GM19238 (cell line): Measurements from ENCODE around the gene EEFSEC.

Experiments used
- DNase-seq: peaks from one replicate; pipeline ENCODE4 v3.0.0; 2011; ENCODE audit warnings: low spot score; ENCODE audit not compliant: insufficient read length

EEFSEC gene, protein sequence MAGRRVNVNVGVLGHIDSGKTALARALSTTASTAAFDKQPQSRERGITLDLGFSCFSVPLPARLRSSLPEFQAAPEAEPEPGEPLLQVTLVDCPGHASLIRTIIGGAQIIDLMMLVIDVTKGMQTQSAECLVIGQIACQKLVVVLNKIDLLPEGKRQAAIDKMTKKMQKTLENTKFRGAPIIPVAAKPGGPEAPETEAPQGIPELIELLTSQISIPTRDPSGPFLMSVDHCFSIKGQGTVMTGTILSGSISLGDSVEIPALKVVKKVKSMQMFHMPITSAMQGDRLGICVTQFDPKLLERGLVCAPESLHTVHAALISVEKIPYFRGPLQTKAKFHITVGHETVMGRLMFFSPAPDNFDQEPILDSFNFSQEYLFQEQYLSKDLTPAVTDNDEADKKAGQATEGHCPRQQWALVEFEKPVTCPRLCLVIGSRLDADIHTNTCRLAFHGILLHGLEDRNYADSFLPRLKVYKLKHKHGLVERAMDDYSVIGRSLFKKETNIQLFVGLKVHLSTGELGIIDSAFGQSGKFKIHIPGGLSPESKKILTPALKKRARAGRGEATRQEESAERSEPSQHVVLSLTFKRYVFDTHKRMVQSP

DNA sequence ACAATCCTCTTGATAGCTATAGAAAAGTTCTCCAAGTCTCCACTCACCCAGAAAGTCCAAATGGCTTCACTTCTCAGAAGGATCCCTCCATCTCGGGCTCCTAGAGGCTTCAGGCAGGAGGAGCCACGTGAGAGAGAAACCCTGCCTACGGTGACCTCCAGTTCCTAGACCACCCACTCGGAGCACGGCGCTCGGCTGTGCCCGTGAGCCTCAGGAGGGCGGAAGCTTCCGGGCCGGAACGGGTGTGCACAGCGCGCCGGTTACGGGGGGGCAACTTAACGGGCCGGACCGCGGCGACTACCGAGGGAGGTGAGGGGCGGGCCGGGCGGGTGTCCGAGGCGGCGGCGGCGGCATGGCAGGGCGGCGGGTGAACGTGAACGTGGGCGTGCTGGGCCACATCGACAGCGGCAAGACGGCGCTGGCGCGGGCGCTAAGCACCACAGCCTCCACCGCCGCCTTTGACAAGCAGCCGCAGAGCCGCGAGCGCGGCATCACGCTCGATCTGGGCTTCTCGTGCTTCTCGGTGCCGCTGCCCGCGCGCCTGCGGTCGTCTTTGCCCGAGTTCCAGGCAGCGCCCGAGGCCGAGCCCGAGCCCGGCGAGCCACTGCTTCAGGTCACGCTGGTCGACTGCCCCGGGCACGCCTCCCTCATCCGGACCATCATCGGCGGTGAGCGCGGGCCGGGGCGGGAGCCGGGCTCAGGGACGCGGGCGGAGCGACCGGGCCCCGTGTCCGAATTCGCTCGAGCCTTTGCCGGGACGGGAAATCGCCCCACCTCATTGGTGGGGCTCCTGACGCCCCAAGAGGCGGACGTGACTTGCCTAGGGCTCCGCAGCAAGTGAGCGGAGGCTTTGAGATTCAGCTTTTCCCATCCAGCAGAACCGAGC is at the start of gene EEFSEC:
EEFSEC (plus strand) TSS at position 326 of the 886 bp plus-strand sequence; CDS start at position 353, 27 bp downstream.
- DNase-seq, result peak; percentile 81

DNA sequence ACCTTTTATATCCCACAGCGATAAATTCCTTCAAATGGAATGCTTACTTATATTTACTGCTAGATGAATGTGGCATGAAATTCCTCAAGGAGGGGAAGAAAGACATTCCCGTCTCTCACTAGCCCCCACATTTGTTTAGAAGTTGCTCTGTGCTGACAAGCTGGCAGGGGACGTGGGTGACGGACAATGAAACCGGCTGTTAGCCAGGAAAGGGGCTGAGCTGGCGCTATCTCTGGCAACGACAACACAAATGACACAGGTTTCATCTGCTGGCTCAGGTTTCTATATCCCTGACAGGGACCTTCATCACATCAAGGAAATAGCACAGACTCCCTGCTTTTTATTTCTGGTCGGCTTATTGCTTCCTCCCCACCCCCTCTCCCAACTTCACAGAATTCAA is 45.4 kb upstream of the EEFSEC start:
- DNase-seq, result no peak

DNA sequence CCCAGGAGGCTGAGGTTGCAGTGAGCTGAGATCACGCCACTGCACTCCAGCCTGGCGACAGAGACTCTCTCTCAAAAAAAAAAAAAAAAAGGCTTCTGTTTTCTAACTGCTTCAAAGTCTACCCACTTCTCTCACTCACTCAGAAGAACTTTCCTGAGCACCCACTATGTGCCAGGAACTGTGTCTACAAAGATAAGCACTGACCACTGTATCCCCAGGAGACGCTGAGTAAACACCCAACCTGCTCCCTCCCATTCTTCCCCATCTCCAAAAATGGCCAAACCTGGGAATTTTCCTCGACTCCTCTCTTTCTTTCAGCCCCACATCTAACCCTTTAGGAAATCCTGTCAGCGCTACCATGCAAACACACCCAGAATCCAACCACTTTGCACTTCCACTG is 42.1 kb upstream of the EEFSEC start:
- no peak for DNase-seq

DNA sequence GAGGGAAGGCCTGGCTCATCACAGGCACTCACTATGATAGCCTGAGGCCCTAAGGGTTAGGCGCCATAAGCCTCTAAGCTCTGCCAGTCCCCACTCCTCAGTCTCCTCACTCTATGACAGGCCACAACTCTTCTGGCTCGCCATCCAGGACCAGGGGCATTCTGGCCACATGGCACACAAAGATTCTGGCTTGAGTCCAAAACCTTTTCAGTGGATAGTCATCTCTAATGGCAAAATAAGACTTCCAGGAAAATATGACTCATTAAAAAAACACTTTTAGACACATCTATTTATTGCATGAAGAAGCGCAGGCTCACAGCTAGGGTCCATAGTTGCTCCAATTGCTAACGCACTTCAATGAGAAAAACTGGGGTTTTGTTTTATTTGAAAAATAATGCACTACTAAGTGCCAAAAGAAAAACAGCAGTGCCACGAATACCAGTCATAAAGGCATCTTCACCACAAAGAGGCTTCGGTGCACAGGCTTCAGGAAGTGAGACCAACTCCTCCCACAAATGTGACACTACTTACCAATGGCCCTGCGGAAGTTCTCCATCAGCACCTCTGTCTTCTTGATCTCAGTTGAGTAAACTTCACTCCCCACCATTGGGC is 40.8 kb upstream of the EEFSEC start:
- no peak for DNase-seq

DNA sequence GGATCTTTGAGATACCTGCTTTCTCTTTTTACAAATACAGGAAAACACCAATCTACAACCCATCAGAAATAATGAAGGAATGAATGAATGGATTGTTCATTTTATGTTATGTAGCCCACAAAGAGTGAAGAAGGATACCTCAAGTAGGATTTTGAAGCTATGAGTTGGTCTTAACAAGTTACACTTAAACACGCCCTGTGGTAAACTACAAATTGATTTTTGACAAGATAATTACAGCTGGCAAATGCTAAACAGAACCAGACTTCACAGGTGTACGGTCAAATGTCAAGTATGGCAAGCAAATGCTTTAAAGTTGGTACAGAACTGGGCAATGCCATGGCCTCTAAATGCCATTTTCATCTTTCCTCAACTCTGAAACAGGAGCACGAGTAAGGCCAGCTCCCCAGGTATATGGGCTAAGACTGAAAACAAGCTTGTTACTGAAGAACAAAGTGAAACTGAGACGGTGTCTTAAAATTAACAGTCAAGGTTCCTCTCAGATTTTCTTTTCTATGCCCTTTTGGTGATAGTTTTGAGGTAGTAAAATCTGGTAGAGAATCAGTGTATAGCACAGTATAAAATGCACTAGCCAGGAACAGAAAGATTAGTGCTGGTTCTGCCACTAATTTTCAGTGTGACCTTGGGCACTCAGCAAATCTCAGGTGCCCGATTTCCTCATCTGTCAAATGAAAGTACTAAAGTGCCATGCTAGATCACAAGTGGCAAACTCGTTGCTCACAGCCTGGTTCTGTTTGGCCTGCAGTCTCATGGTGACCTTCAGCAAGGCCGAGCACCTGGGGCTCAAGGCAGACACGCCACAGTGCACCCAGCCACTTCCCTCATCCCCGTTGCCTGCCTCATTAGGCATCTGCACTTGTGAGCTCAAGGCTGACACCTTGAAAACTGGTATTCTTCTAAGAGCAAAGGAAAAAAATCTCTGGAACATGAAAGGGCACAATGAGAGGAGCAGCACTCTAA is 39.2 kb upstream of the EEFSEC start:
- no peak for DNase-seq

DNA sequence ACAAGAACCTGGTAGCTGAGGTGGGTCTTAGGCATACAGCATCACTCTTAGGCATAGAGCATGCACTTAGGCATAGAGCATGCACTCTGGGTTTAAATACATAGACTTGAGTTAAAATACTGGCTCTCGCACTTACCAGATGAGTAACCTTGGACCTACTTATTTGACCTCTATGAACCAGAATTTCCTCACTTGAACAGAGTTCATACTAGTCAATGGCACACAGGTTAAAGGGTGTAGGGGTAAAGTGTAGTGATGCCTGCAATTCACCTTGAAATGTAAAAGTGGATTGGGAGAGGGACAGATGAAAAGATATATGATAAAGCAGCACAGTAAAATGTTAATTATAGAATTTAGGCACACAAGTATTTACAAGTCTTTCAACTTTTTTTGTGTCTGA is 31.3 kb upstream of the EEFSEC start:
- no peak for DNase-seq

DNA sequence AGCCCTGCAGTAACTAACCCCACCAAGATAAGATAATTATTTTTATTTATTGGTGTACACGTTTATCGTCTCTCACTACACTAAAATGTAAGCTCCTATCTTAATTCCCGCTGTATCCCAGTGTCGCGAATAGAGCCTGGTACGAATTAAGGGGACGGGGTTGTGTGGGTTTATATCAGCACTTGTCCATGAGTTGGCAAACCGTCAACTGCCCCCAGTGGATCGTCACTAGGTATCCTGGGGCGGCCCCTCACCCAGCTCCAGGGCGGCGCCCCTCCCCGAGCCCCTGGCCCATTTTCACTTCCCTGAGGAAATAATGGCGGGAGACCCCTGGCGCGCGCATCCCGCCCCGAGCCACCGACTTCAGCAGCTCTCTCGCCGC is 30.1 kb upstream of the EEFSEC start:
- no peak for DNase-seq

DNA sequence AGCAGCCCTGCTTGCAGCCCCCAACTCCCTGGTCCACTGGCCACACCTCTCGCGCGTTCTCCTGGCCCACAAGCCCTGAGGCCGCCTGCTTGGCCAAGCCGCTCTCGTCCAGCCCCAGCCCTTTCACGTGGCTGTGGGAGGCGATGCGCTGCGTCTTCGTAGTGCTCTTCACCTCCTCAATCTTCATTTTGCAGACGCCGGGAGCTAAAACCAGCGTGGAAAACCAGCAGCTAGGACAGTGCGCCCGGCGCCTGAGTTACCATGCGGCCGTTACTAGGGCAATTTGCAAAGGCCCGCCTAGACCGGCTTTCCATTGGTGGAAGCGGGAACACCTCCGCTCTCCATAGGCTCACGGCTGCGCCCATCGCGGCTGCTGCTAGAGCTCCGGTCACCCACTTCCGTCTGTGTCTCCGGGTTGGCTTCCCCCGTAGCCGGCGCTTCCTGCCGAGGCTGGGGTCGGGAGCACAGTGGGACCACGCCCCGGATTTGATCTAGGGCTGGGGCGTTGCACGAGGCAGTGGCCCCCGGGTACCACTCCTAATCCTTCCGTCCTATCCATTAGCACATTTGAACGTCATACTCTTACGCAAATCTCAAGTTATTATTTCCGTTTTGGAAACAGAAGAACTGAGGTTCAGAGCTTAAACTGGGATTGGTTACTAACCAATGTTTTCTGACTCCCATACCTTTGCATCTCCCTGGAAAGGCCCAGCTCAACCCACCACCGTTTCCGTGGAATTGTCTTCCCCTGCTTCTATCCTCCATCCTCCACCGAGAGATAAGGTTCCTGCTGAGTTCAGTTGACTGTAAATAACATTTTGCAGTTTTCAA is 29.5 kb upstream of the EEFSEC start, which contains the start of gene RUVBL1:
RUVBL1 (minus strand) TSS at position 275 of the 831 bp plus-strand sequence; CDS start at position 187, 88 bp downstream.
- DNase-seq, result peak; percentile 97

DNA sequence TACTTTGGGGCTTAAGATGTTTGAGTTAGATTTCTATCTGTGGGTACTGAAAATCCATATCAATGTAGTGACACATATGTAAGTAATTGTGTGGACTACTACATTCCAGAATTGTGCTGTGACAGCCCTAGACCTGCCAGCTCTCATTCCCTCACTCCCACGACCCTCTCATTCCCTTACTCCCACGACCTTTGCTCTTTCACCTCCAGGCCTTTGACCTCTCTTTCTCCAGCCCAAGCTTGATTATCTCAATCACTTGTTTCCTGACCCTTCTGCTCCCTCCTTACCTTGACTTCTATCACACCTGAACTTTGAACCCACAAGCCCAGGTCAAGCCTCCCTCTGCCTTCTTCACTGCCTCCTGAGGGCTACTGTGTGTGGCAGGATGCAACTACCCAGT is 26.0 kb upstream of the EEFSEC start:
- no peak for DNase-seq

DNA sequence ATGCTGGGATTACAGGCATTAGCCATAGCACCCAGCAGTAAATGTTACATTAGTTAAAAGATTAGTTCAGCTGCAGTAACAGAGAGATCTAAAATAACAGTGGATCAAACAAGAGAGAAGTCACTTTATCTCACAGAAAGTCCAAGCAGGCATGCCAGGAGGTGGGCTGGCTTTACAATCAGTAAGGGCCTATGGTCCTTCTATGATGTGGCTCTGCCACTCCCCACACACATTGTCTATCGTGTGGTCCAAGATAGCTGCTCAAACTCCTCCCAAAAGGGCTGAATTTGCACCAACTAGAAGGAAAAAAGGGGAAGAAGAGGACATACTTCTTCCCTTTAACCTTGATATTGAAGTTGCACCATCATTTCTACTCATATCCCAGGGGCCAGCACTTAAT is 25.0 kb upstream of the EEFSEC start:
- DNase-seq, result no peak

DNA sequence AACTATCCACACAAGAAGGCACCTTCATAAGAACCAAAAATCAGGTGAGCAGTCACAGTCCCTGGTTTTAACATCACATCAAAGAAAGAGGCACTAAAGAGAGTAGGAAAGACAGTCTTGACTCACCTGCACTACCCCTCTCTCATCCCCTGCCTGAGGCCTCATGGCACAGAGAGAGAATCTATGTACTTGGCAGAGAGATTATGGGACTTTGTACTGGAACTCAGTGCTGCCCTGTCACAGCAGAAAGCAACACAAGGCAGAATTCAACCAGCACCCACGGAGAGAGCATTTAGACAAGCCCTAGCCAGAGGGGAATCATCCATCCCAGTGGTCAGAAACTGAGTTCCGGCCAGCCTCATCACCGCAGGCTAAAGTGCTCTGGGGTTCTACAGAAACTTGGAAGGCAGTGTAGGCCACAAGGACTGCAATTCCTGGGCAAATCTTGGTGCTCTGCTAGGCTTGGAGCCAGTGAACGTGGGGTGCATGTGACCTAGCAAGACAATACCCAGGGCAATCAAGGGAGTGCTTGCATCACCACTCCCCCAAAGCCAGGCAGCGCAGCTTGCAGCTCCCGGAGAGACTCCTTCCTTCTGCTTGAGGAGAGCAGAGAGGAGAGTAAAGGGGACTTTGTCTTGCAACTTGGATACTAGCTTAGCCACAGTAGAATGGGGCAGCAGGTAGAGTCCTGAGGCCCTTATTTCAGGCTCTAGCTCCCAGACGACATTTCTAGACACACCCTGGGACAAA is 21.2 kb upstream of the EEFSEC start:
- no peak for DNase-seq

DNA sequence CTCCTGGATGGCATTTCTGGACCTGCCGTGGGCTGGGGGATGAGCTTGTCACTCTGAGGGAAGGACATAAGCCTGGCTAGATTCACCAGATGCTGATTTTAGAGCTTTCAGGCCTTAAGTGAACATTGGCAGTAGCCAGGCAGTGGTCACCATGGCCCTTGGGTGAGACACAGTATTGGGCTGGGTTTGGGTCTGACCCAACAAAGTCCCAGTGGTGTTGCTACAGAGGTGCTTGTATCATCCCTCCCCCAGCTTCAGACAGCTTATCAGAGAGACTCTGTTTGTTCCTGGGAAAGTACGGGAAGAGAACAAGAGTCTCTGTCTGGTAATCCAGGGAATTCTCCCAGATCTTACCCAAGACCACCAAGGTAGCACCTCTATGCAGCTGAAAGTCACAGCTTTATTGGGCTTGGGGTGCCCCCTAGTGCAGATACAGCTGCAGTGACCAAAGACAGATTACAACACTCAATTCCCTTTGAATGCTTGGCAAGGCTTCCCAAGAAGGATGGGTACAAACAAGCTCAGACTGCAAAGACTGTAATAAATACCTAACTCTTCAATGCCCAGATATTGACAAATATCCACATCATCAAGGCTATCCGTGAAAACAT is 19.9 kb upstream of the EEFSEC start:
- DNase-seq, result no peak

DNA sequence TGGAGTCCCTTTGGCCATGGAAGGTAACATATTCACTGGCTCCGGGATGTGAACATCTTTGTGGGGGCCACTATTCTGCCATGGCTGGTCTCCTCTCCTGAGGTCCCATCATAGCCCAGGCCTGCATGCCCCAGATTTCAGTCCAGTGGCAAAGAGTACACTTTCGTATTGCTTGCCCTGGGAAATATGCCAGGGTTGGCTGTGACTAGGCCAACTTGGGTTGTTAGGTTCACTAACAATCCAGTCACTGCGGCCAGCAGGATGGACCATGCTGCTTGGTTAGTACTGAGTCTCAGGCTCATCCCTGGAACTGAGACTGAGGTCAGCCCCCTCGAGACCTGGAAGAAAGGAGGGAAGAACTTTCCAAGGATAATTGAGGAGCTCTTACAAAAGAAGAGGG is 9.8 kb upstream of the EEFSEC start:
- no peak for DNase-seq

DNA sequence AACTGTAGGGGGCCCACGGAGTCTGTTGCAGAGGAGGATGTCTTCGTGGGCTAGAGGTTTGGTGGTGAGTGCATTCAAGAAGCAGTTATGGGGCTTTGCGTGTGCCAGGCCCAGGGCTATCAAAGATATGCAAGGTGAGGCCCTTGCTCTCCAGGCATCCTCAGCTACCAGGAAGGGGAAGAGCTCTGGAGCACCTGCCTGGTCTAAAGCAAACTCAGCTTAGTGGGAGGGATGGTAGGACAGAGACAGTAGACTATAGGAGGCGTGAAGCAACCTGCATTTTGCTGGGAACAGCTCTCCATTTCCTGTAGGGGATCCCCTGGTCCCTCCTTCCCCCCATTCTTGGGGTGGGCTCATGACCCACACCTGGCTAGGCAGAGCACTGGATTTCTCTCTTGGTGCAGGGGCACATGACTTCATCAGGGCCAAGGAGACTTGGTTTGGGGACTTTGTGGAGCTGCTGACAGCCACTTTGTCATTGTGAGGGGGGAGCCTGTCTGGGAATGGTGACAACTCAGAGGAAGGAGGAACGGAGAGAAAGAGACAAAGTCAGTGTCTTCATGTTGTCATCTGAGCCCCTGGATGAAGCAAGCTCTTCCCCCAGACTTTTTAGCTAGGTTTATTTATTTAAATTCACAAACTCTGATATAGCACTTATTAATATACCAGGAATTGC is 8.6 kb upstream of the EEFSEC start:
- no peak for DNase-seq

DNA sequence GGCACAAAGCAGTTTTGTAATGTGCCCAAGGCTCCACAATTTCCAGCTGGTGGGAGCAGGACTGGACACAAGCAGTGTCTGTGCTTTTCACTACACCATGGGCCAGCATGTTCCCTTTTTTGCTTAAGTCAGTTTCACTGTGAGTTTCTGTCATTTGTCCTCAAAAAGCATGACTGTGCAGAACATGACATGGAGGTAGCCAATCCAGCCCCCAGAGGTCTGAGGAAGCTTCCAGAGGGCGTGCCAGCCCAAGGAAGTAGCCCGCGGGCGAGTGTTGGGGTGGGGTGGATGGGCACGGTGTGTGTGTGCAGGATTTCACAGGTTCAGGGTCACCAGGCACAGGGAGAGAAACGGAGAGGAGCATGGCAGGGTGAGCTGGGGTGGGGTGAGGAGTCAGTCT is 8.0 kb upstream of the EEFSEC start:
- DNase-seq, result no peak

DNA sequence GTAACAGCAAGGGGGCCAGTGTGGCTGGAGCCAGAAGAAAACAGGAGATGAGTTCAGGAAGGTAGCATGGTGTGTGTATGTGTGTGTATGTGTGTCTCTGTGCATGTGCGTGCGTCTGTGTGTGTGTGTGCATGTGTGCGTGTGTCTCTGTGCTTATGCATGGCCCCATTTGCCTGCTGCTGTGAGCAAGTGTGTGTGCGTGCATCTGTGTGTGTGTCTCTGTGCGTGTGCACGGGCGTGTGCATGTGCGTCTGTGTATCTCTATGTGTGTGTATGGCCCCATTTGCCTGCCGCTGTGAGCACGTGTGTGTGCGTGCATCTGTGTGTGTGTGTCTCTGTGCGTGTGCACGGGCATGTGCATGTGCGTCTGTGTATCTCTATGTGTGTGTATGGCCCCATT is 7.1 kb upstream of the EEFSEC start:
- no peak for DNase-seq

DNA sequence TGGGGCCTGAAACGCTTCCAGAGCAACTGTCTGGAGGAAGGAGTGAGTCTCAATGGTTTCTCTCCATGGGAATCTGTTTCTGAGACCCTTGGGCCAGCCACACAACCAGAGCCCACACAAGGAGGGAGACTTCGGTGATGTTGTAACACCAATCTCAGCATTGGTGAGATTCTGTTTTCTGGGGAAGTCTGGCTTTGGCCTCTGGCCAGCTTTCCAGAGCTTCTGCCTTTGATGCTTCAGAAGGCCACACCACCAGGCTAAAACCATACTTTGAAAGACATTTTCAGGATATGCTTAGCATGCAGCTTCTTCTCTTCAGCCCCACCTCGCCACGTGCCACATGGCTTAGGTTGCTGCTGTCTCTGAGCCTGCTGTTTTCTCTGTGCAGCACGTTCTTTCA is 3.6 kb upstream of the EEFSEC start:
- DNase-seq, result no peak

DNA sequence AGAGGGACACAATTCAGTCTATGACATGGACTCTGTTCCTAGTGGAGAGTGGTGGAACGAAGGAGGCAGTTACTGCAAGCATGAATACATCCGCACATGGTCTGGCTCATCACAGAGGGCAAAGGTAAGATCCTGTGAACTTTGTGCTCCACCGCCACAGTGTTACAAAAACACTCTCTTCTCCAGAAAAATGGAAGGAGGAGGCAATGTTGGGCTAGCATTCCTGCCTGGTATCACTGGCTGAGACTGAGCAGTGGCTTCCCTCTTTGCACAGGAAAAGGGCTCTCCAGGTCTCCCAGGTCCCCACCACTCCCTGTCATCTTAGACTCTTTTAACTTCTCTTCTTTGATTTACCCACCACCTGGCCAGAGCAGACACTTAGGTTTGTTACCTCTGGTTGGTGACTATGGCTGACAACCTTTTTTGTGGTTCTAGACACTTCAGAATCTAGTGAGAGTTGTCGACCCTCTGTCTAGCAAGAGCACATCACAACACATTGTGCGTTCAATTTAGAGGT is 1.5 kb upstream of the EEFSEC start:
- no peak for DNase-seq
